Chondrocyte (in vitro differentiated cells): ENCODE measurements around the gene GRM5. TPM values are rescaled to one million over a fixed set of nuclear protein-coding genes. Genes with fewer than 3 reads are reported as not detected.
"Not testable (repeated sequence)": the region's sequence is repeated elsewhere in the genome, so short reads cannot be mapped to it uniquely, and the experiment has no call there.

Source experiments
- DNase-seq: peaks from one replicate; pipeline ENCODE4 v3.0.0; 2021; ENCODE audit warnings: mixed read lengths, low spot score
- H3K27ac Mint-ChIP-seq: one replicate; pipeline ENCODE4 v1.8.0; 2021; ENCODE audit warnings: mild to moderate bottlenecking, moderate library complexity, mixed read lengths; ENCODE audit not compliant: unreplicated experiment
- H3K27me3 Mint-ChIP-seq: 2 replicates; pipeline ENCODE4 v1.8.0; 2021; ENCODE audit warnings: low read depth, mixed read lengths
- H3K36me3 Mint-ChIP-seq: 2 replicates; pipeline ENCODE4 v1.8.0; 2021; ENCODE audit warnings: low read depth, mixed read lengths
- H3K4me1 Mint-ChIP-seq: 2 replicates; pipeline ENCODE4 v1.8.0; 2021; ENCODE audit warnings: low read depth, mild to moderate bottlenecking, mixed read lengths
- H3K4me3 Mint-ChIP-seq: one replicate; pipeline ENCODE4 v1.8.0; 2021; ENCODE audit warnings: mild to moderate bottlenecking, moderate library complexity, mixed read lengths; ENCODE audit not compliant: unreplicated experiment
- H3K9me3 Mint-ChIP-seq: 2 replicates; pipeline ENCODE4 v1.8.0; 2021; ENCODE audit warnings: low read depth, mixed read lengths
- CTCF ChIP-seq: fragments of 200-600 bp; sonication (generic); IDR thresholded peaks from 2 replicates; pipeline ENCODE4 v1.5.0; 2021; ENCODE audit warnings: antibody characterized with exemption, mild to moderate bottlenecking, moderate library complexity
- total RNA-seq: library from RNA; stranded (reverse); gene quantifications from 3 replicates; pipeline ENCODE4 v1.2.1, GENCODE V29; 2021

Gene GRM5
- total RNA-seq, 1 donor from 2014 or later, result 0.52 TPM

GRCh38 chr11:88838139-88838538 is 227.6 kb downstream of the GRM5 start:
- not testable (repeated sequence) for H3K27me3 Mint-ChIP-seq, H3K36me3 Mint-ChIP-seq, H3K4me3 Mint-ChIP-seq, H3K27ac Mint-ChIP-seq, DNase-seq, H3K4me1 Mint-ChIP-seq, H3K9me3 Mint-ChIP-seq

- not testable (repeated sequence) for H3K9me3 Mint-ChIP-seq, H3K27me3 Mint-ChIP-seq, H3K4me1 Mint-ChIP-seq, H3K4me3 Mint-ChIP-seq, H3K27ac Mint-ChIP-seq, H3K36me3 Mint-ChIP-seq, DNase-seq
These were observed 230.1 kb downstream of the GRM5 start for GRCh38 chr11:88835709-88836108.

- H3K4me3 Mint-ChIP-seq, result no peak overlapping the region
These were observed 234.4 kb downstream of the GRM5 start for GRCh38 chr11:88831303-88831890.

GRCh38 chr11:88827018-88827676 is 238.6 kb downstream of the GRM5 start:
- no peak for DNase-seq
- Mint-ChIP-seq H3K9me3 (no peaks in the 10 kb centered on the region), H3K27ac (no peak overlapping the region), H3K4me1 (no peaks in the 10 kb centered on the region), H3K27me3 (peaks cover 3% of the 10 kb centered on the region), H3K36me3 (no peaks in the 10 kb centered on the region), H3K4me3 (no peak overlapping the region)
- no peak for TF ChIP-seq CTCF

More at GRCh38 chr11:88831303-88831890, 234.4 kb downstream of the GRM5 start:
- H3K27me3 Mint-ChIP-seq, result peaks cover 2% of the 10 kb centered on the region
- H3K9me3 Mint-ChIP-seq, result no peaks in the 10 kb centered on the region
- no peaks in the 10 kb centered on the region for H3K4me1 Mint-ChIP-seq
- H3K36me3 Mint-ChIP-seq, result no peaks in the 10 kb centered on the region
- DNase-seq, result no peak
- TF ChIP-seq CTCF, result no peak
- no peak overlapping the region for H3K27ac Mint-ChIP-seq

GRCh38 chr11:88819616-88820015 is 246.2 kb downstream of the GRM5 start:
- Mint-ChIP-seq H3K9me3 (peaks cover 4% of the 10 kb centered on the region), H3K4me3 (no peak overlapping the region), H3K27ac (no peak overlapping the region), H3K36me3 (no peaks in the 10 kb centered on the region), H3K27me3 (peaks cover 4% of the 10 kb centered on the region), H3K4me1 (no peaks in the 10 kb centered on the region)
- no peak for DNase-seq
- no peak for TF ChIP-seq CTCF

GRCh38 chr11:88818978-88819377 is 246.8 kb downstream of the GRM5 start:
- H3K36me3 Mint-ChIP-seq, result no peaks in the 10 kb centered on the region
- DNase-seq, result no peak
- H3K27ac Mint-ChIP-seq, result no peak overlapping the region
- peaks cover 4% of the 10 kb centered on the region for H3K9me3 Mint-ChIP-seq
- no peak overlapping the region for H3K4me3 Mint-ChIP-seq
- H3K27me3 Mint-ChIP-seq, result peaks cover 4% of the 10 kb centered on the region
- no peak for TF ChIP-seq CTCF
- no peaks in the 10 kb centered on the region for H3K4me1 Mint-ChIP-seq
